HG03064 (cell line): ENCODE results near the gene CKMT1B.
"Not testable (repeated sequence)": the region's sequence is repeated elsewhere in the genome, so short reads cannot be mapped to it uniquely, and the experiment has no call there.

Experiments
- ATAC-seq: cut with Tn5 transposase; IDR thresholded peaks from one replicate; pipeline ENCODE4 v1.9.1; 2021; ENCODE audit warnings: low read depth; ENCODE audit not compliant: unreplicated experiment

The CKMT1B gene

DNA sequence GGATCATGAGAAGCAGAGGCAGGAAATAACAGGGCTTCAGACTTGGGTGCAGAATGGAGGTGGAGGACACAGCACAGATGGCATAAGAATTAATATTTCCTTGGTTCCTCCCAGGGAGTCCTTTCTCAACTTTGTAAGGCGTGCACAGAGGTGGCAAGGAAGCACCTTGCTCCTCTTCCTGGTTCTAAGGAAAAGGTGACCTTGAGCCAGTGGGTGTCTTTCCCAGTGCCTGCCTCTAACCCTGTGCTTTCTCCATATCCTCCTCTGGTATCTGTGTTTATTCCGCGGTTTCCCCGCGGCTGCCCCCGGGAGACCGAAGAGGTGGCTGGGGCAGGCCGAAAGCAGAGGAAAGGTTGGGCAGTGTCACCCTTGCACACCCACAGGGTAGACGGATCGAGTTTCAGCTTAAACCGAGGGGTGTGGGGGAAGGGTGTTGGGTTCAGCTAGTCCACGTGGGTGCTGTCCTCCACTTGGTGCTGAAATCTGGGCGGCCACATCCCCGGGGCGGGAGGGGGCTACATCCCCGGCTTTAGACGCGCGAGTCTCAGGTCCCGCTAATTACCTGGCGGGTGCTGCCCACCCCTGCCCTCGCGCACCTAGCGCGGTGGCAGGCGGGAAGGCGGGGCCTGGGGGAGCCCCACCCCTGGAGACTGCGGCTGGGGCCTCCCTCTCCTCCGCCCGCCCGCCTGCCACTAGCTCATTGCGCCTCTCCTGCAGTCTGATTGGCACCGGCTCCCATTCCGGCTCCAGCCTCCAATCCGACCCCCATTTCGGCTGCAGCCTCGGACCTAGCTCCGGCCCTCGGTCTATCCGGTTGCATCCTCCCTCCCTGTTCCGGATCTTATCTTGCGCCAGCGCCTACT is at the start of gene CKMT1B:
Gene CKMT1B, plus strand, starts transcription at position 700 of the 863 bp plus-strand sequence. CDS start 192 bp downstream, outside the sequence.
- ATAC-seq, result not testable (repeated sequence)

- ATAC-seq, result no peak
Measured at GRCh38 chr15:43544266-43544665, 49.6 kb upstream of the CKMT1B start.

DNA sequence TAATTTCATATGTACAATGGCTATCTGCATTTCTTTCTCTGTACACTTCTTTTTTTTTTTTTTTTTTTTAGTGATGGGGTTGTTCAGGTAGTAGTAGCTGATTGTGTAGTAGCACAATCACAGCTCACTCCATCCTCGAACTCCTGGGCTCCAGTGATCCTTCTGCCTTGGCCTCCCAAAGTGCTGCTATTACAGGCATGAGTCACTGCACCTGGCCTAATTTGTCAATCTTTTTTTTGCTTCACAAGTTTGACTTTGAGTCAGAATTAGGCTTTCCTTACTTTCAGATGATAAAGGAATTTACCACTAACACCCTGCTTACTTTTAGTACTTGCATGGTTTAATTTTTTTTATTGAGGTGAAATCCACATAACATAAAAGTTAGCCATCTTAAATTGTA is 48.4 kb upstream of the CKMT1B start:
- no peak for ATAC-seq

DNA sequence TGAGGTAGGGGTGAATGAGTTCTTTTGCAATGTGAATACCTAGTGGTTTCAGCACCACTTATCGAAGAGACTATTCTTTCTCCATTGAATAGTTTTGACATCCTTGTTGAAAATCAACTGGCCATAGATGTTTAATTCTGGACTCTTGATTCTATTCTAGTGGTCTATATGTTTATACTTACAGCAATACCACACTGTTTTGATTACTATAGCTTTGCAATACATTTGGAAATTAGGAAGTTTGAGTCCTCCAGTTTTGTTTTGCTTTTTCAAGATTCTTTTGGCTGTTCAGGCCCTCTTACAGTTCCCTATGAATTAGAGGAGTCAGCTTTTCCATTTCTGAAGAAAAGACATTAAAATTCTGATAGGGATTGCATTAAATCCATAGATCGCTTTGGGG is 46.3 kb upstream of the CKMT1B start:
- no peak for ATAC-seq

- ATAC-seq, result no peak
Measured at GRCh38 chr15:43550527-43551363, 43.1 kb upstream of the CKMT1B start.

DNA sequence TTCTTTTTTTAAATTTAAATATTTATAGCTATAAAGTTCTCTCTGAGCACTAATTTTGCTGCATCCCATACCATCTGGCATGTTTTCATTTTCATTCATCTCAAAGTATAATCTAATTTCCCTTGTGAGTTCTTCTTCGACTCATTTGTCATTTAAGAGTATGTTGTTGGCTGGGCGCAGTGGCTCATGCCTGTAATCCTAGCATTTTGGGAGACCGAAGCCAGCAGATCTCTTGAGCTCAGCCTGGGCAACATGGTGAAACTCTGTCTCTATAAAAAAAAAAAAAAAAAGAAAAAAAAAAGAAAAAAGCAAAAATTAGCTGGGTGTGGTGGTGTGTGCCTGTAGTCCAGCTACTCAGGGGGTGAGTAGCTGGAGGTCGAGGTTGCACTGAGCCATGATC is 41.6 kb upstream of the CKMT1B start:
- ATAC-seq, result no peak

DNA sequence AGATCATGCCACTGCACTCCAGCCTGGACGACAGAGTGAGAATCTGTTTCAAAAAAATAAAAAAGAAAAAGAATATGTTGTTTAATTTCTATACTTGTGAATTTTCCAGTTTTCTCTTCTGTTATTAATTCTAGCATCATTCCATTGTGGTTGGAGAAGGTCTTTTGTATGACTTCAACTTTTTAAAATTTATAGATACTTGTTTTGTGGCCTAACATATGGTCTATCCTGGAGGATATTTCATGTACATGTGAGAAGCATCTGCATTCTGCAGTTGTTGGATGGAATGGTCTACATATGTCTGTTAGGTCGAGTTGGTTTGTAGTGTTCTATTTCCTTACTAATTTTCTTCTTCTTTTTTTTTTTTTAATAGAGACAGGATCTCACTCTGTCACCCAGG is 40.8 kb upstream of the CKMT1B start:
- ATAC-seq, result no peak

DNA sequence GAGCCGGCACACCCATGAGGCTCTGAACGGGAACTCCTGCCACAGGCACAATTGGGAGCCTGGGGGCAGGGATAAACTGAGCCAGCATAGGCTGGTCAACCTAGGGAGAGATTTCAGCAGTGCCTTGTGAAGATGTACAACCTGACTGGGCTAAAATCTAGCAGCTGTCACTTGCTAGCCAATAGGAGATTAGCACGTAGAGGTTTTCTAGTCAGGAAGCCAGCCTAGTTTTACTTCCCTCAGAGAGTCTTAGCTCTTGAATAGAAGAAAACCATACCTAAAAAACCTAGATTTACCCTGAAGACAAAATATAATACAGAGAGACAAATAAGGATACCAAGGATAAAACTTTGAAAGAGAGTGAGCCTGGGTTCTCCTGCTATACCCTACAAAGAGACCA is 31.1 kb upstream of the CKMT1B start:
- not testable (repeated sequence) for ATAC-seq

DNA sequence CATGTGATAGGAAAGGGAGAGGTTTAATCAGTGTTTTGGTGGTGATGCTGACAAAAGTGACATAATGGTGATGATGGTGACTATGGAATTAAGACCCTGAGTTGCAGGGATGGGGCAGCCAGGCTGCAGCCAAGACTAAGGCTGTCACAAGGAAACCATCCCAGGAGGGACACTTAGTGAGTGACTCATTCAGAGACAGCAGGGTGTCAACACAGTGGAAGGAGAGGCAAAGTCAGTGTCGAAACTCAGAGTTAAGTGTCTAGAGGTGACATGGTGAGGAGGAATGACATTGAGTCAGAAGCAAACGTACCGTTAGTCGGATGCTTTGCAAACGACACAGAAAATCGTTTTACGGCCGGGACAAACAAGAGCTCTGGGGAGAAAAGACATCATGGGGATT is 30.0 kb upstream of the CKMT1B start:
- ATAC-seq, result not testable (repeated sequence)

DNA sequence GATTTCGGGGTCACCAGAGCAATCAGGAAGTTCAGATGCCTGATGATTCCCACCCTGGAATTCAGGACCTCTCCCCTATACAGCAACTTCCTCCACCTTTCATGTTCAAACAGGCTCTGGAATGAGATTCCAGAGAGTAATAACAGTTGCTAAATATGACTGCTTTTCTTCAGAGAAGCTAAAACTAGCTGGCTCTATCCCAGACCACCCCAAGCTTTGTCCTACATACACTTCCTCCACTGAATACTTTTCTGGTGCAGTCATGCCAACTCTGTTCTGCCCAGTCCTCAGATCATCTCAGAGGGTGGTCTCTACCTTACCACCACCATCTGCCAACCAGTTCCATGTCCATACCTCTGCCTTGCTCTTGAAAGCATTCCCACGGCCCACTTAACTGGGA is 27.2 kb upstream of the CKMT1B start:
- ATAC-seq, result not testable (repeated sequence)

- ATAC-seq, result not testable (repeated sequence)
Measured at GRCh38 chr15:43574607-43575006, 19.2 kb upstream of the CKMT1B start.

DNA sequence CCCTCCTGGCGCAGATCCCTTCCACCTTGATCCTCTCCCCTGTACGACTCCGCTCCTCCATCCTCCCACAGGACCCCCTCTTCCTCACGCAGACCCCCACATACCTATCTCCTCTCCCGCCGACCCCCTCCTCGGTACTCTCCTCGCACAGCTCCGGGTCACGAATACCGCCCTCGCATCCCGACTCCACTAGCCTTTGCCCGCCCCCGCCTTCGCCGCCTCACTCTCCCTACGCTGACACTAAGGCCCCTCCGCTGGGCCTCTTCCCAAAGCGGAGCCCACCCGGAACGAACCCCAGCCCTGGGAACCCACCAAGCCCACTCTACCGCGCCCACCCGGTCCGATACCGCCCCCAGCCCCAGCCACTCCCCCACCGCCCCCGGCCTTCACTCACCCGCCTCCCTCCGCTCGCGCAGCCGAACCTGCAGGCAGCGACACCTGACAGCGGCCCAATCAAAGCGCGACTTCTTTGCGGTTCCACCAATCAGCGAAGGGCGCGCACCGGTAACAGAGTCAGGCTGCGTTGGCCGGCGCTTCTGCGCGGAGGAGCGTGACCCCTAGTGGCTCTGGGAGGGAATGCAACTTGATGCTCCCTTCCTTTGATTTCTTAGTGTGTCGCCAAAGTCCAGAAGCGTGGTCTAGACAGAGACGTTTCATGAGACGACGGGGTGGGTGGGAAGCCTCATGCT is 3.9 kb upstream of the CKMT1B start, which contains the start of gene PPIP5K1:
Gene PPIP5K1, minus strand, starts transcription at position 431 of the 689 bp plus-strand sequence. CDS start 5,704 bp downstream, outside the sequence.
- peak; percentile 82 for ATAC-seq

- ATAC-seq, result not testable (repeated sequence)
Measured at GRCh38 chr15:43592841-43593240, 986 bp upstream of the CKMT1B start.

DNA sequence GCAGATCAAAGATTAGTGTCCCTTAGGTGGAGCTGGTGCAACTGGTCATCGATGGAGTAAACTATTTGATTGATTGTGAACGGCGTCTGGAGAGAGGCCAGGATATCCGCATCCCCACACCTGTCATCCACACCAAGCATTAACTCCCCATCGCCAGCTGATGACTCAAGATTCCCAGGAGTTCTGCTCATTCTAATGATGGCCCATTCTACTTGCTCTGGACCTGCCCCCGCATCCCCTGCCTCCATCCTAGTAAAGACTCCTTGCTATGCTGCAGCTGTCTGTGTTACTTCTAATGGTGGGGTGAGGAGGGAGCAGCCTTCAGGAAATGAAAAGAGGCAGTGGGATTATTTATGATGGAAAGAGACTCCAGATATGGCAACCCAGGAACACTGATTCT is 5.3 kb downstream of the CKMT1B start:
- ATAC-seq, result not testable (repeated sequence)

GRCh38 chr15:43600200-43600599 is 6.4 kb downstream of the CKMT1B start:
- not testable (repeated sequence) for ATAC-seq

DNA sequence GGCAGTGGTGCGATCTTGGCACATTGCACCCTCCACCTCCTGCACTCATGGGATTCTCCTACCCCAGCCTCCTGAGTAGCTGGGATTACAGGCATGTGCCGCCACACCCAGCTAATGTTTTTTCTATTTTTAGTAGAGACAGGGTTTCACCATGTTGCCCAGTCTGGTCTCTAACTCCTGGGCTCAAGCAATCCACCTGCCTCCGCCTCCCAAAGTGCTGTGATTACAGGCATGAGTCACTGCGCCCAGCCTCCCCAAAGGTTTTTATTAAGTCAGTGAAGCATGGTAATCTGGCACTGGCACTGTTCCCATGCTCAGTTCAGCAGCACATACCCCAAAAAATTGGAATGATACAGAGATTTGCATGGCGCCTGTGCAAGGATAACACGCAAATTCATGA is 8.4 kb downstream of the CKMT1B start:
- ATAC-seq, result not testable (repeated sequence)

- not testable (repeated sequence) for ATAC-seq
Measured at GRCh38 chr15:43617750-43618149, 23.9 kb downstream of the CKMT1B start.

GRCh38 chr15:43618700-43619099 is 24.9 kb downstream of the CKMT1B start, which contains the start of gene STRC:
TSS of gene STRC (minus strand) at chr15:43618800. CDS start at chr15:43618722, 78 bp downstream.
- ATAC-seq, result not testable (repeated sequence)

GRCh38 chr15:43622068-43622799 is 28.4 kb downstream of the CKMT1B start:
- not testable (repeated sequence) for ATAC-seq

DNA sequence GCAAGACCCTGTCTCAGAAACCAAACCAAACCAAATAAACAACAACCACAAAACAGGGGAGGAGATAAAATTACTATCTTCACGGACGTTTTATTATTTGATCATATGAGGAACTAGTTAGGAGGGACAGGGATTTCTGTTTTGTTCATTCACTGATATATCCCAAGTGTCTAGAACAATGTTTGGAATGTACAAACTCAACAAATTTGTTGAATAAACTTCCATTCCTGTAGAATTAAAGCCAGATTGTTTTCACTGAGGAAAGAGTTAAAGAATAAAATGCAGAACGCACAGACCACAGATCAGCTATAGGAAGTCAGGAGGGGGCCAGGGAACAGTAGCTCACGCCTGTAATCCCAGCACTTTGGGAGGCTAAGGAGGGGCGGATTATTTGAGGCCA is 31.3 kb downstream of the CKMT1B start:
- ATAC-seq, result no peak
